ENCODE measurements around the gene ZSWIM6. TPM values are rescaled to one million over a fixed set of nuclear protein-coding genes. Genes with fewer than 3 reads are reported as not detected.

ZSWIM6 gene
- total RNA-seq, 1 experiment from 2014 or later = 3.4 TPM

DNA sequence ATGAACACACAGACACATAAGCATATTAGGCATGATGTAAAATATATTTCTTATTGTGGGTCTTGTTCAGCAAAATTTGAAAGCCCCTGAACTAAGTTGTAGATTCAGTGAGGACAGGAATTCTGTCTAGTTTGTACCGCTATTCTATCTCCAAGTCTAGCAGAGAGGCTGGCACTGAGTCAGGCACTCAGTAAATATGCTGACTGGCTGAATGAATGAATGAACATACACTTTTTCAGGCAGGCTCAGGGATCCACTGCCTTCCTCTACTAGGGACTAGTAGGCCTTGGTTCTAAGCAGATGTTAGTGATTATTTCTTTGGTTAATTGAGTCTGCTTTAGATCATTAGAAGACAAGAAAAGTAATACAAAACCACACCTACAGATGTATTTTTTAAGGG, 157.5 kb downstream of the ZSWIM6 start:
- H3K79me2 ChIP-seq (ENCODE audit: low read length) = peaks cover 20% of the 10 kb centered on the region
- POLR2A ChIA-PET (ENCODE audit: unreplicated experiment) = no interaction called here
- intact Hi-C loops (cut with micrococcal nuclease) = no loop called here

DNA sequence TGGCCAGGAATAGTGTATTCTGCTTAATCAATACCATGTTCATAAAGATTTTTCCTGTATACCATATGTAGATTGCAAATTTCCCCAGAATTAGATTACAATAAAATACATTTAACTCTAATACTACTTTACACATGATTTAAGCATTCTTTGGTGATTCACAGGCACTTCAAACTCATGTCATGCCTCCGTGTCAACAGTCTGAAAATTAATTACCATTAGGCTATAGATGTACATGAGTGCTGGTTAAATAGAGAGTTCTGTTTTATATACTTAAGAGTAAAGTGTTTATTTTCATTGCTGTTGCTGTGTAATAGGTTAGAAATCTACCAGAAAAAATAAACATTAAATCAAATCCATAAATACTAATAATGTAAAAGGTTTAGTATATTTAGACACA, 159.8 kb downstream of the ZSWIM6 start:
- peaks cover 20% of the 10 kb centered on the region for H3K79me2 ChIP-seq (ENCODE audit: low read length)
- CTCF ChIA-PET = no interaction called here
- no peak overlapping the region for H3K4me2 ChIP-seq (ENCODE audit: low read length)
- no peak overlapping the region for H2AFZ ChIP-seq (ENCODE audit: low read length)
- DNase-seq (no peak), ATAC-seq (no peak)
- H3F3A ChIP-seq (ENCODE audit: low read length, unreplicated experiment) = no peaks in the 10 kb centered on the region
- TF ChIP-seq EZH2 (IDR thresholded peaks at IDR 0.05; ENCODE audit: low read length, unreplicated experiment) = no peak
- TF ChIP-seq, protein P1, sequence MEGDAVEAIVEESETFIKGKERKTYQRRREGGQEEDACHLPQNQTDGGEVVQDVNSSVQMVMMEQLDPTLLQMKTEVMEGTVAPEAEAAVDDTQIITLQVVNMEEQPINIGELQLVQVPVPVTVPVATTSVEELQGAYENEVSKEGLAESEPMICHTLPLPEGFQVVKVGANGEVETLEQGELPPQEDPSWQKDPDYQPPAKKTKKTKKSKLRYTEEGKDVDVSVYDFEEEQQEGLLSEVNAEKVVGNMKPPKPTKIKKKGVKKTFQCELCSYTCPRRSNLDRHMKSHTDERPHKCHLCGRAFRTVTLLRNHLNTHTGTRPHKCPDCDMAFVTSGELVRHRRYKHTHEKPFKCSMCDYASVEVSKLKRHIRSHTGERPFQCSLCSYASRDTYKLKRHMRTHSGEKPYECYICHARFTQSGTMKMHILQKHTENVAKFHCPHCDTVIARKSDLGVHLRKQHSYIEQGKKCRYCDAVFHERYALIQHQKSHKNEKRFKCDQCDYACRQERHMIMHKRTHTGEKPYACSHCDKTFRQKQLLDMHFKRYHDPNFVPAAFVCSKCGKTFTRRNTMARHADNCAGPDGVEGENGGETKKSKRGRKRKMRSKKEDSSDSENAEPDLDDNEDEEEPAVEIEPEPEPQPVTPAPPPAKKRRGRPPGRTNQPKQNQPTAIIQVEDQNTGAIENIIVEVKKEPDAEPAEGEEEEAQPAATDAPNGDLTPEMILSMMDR (conservative IDR thresholded peaks at IDR 0.05; ENCODE audit: low read depth, low read length) = no peak
- no peak overlapping the region for H3K4me3 ChIP-seq (ENCODE audit: low read length)
- intact Hi-C loops (cut with micrococcal nuclease) = no loop called here
- no peaks in the 10 kb centered on the region for H4K20me1 ChIP-seq (ENCODE audit: low read length)
- no TSS peak for BruUV-seq (replicated peaks)
- H3K9ac ChIP-seq (ENCODE audit: low read length) = no peak overlapping the region
- H3K36me3 ChIP-seq (ENCODE audit: low read depth, low read length) = no peaks in the 10 kb centered on the region
- H3K27ac ChIP-seq (ENCODE audit: low read length) = no peak overlapping the region
- POLR2A ChIA-PET (ENCODE audit: unreplicated experiment) = no interaction called here
- no peaks in the 10 kb centered on the region for H3K27me3 ChIP-seq (ENCODE audit: low read length)
- no peaks in the 10 kb centered on the region for H3K9me2 ChIP-seq (replicated peaks; ENCODE audit: low read length)
- H3K9me3 ChIP-seq (ENCODE audit: low read length) = no peaks in the 10 kb centered on the region
- no peaks in the 10 kb centered on the region for H3K4me1 ChIP-seq (ENCODE audit: insufficient read depth, low read length)

More for the DNA sequence above, 157.5 kb downstream of the ZSWIM6 start:
- Histone ChIP-seq H3K9me3 (ENCODE audit: low read length) (no peaks in the 10 kb centered on the region), H3K4me2 (ENCODE audit: low read length) (no peak overlapping the region), H3K9ac (ENCODE audit: low read length) (no peak overlapping the region), H2AFZ (ENCODE audit: low read length) (no peak overlapping the region), H3K4me1 (ENCODE audit: insufficient read depth, low read length) (no peaks in the 10 kb centered on the region), H4K20me1 (ENCODE audit: low read length) (no peaks in the 10 kb centered on the region), H3K9me2 (replicated peaks; ENCODE audit: low read length) (no peaks in the 10 kb centered on the region), H3K27me3 (ENCODE audit: low read length) (no peaks in the 10 kb centered on the region), H3K4me3 (ENCODE audit: low read length) (no peak overlapping the region), H3F3A (ENCODE audit: low read length, unreplicated experiment) (no peaks in the 10 kb centered on the region), H3K27ac (ENCODE audit: low read length) (no peak overlapping the region), H3K36me3 (ENCODE audit: low read depth, low read length) (no peaks in the 10 kb centered on the region)
- ATAC-seq (no peak), DNase-seq (no peak)
- CTCF ChIA-PET = no interaction called here
- TF ChIP-seq, protein P1 (conservative IDR thresholded peaks at IDR 0.05; ENCODE audit: low read depth, low read length) = no peak
- no peak for TF ChIP-seq EZH2phosphoT487 (IDR thresholded peaks at IDR 0.05; ENCODE audit: borderline replicate concordance, low read length)
- TF ChIP-seq EZH2 (IDR thresholded peaks at IDR 0.05; ENCODE audit: low read length, unreplicated experiment) = no peak
- BruUV-seq (replicated peaks) = no TSS peak

DNA sequence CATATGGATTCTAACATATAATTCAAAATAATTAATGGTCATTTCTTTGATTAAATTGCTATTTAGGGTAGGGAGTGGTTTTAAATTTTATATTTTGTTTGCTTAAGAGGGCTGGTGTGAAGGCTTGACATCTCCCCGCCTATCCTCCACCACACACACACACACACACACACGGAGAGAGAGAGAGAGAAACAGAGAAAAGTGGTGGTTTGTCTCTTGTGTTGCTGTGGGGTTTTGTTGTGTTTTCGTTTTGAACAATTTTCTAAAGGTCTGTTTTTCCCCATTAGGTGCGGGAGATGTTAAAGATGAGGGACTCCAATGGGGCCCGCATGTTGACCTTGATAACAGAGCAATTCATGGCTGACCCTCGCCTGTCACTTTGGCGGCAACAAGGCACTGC, 161.9 kb downstream of the ZSWIM6 start:
- Histone ChIP-seq H3K9me2 (replicated peaks; ENCODE audit: low read length) (no peaks in the 10 kb centered on the region), H3K9ac (ENCODE audit: low read length) (no peak overlapping the region), H3K27me3 (ENCODE audit: low read length) (no peaks in the 10 kb centered on the region), H3K36me3 (ENCODE audit: low read depth, low read length) (no peaks in the 10 kb centered on the region), H3K9me3 (ENCODE audit: low read length) (no peaks in the 10 kb centered on the region), H4K20me1 (ENCODE audit: low read length) (no peaks in the 10 kb centered on the region), H3K27ac (ENCODE audit: low read length) (no peak overlapping the region), H3K4me1 (ENCODE audit: insufficient read depth, low read length) (no peaks in the 10 kb centered on the region), H3K4me2 (ENCODE audit: low read length) (no peak overlapping the region), H2AFZ (ENCODE audit: low read length) (no peak overlapping the region), H3K79me2 (ENCODE audit: low read length) (0 out of 2 replicates have a peak, but pooled peaks cover under 1% of the 10 kb centered on the region), H3F3A (ENCODE audit: low read length, unreplicated experiment) (no peaks in the 10 kb centered on the region), H3K4me3 (ENCODE audit: low read length) (no peak overlapping the region)
- intact Hi-C loops (cut with micrococcal nuclease) = no loop called here
- ChIA-PET POLR2A (ENCODE audit: unreplicated experiment) (no interaction called here), CTCF (no interaction called here)
- BruUV-seq (replicated peaks) = no TSS peak
- DNase-seq (no peak), ATAC-seq (no peak)
- TF ChIP-seq, protein P1 (conservative IDR thresholded peaks at IDR 0.05; ENCODE audit: low read depth, low read length) = no peak
- no peak for TF ChIP-seq EZH2phosphoT487 (IDR thresholded peaks at IDR 0.05; ENCODE audit: borderline replicate concordance, low read length)
- no peak for TF ChIP-seq EZH2 (IDR thresholded peaks at IDR 0.05; ENCODE audit: low read length, unreplicated experiment)

Measured in PC-3 (cell line).